Epithelial cell of proximal tubule (primary cell): ENCODE data around the gene TNFRSF21. TPM values are rescaled to one million over a fixed set of nuclear protein-coding genes. Genes with fewer than 3 reads are reported as not detected.

Experiments
- DNase-seq: peaks from one replicate; pipeline ENCODE4 v3.0.0-alpha.2; 2011; ENCODE audit warnings: low read depth
- H3K4me3 ChIP-seq: 2 replicates; pipeline ENCODE4 v1.5.1; 2011; ENCODE audit warnings: low read depth, mild to moderate bottlenecking, low read length
- CTCF ChIP-seq: conservative IDR thresholded peaks from 2 replicates; pipeline ENCODE4 v1.5.1; 2012; ENCODE audit warnings: low read depth, mild to moderate bottlenecking, low read length
- total RNA-seq: library from RNA; depleted of rRNA; stranded (reverse); fragments of >200 nt; gene quantifications from 2 replicates; pipeline ENCODE4 v1.2.3, GENCODE V29; 2015

Gene TNFRSF21
- total RNA-seq, 1 donor from 2014 or later = 61.3 TPM

- peak overlapping the region; percentile 31 for H3K4me3 ChIP-seq
- DNase-seq = no peak
Measured at GRCh38 chr6:47197682-47198640, 111.7 kb downstream of the TNFRSF21 start.

GRCh38 chr6:47196113-47196512, 113.6 kb downstream of the TNFRSF21 start:
- H3K4me3 ChIP-seq = no peak overlapping the region
- no peak for TF ChIP-seq CTCF
- no peak for DNase-seq

More at GRCh38 chr6:47197682-47198640, 111.7 kb downstream of the TNFRSF21 start:
- no peak for TF ChIP-seq CTCF

GRCh38 chr6:47195011-47195650, 114.6 kb downstream of the TNFRSF21 start:
- no peak overlapping the region for H3K4me3 ChIP-seq
- DNase-seq = no peak
- TF ChIP-seq CTCF = no peak

GRCh38 chr6:47188588-47189021, 121.1 kb downstream of the TNFRSF21 start:
- no peak for TF ChIP-seq CTCF
- H3K4me3 ChIP-seq = no peak overlapping the region
- DNase-seq = no peak

GRCh38 chr6:47187893-47188587, 121.7 kb downstream of the TNFRSF21 start:
- no peak for DNase-seq
- no peak for TF ChIP-seq CTCF
- no peak overlapping the region for H3K4me3 ChIP-seq

GRCh38 chr6:47187113-47187512, 122.6 kb downstream of the TNFRSF21 start:
- no peak for DNase-seq
- no peak for TF ChIP-seq CTCF
- no peak overlapping the region for H3K4me3 ChIP-seq
